ENCODE measurements around the gene SDC1.

Gene SDC1

GRCh38 chr2:20227894-20228505, 3.1 kb upstream of the SDC1 start:
- no peak for DNase-seq

GRCh38 chr2:20226152-20226545, 1.2 kb upstream of the SDC1 start:
- DNase-seq = no peak

- DNase-seq = peak; percentile 74
Observed at GRCh38 chr2:20225294-20226151, 593 bp upstream of the SDC1 start.

DNA sequence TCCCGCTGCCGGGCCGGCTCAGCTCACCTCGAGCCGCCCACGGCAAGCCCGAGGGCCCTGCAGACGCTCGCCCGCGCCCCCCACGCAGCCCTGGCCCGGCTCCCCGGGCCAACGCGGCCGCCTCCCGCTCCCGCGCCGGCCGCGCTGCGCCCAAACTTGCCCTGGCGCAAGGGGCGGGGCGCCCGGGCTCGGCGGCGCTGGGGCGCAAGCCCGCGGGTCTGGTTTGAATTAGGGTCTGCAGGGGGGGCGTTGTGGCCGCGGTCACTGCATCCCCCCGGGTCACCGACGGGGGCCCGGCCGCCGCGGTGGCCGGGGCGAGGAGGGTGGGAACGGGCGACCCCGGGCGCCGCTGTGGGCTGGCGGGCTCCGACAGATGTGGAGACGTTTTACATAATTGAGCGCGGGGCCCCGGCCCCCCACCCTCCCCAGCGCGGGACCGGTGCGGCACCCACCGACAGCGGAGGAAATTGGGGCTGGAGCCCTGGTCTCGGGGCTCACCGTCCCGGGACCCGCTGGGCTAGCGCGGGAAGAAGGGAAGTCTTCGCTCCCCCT, 690 bp downstream of the SDC1 start:
- no peak for DNase-seq

- peak; percentile 81 for DNase-seq
Observed at GRCh38 chr2:20223407-20224163, 1.3 kb downstream of the SDC1 start.

- DNase-seq = peak; percentile 81
Observed at GRCh38 chr2:20222769-20223406, 2.0 kb downstream of the SDC1 start.

DNA sequence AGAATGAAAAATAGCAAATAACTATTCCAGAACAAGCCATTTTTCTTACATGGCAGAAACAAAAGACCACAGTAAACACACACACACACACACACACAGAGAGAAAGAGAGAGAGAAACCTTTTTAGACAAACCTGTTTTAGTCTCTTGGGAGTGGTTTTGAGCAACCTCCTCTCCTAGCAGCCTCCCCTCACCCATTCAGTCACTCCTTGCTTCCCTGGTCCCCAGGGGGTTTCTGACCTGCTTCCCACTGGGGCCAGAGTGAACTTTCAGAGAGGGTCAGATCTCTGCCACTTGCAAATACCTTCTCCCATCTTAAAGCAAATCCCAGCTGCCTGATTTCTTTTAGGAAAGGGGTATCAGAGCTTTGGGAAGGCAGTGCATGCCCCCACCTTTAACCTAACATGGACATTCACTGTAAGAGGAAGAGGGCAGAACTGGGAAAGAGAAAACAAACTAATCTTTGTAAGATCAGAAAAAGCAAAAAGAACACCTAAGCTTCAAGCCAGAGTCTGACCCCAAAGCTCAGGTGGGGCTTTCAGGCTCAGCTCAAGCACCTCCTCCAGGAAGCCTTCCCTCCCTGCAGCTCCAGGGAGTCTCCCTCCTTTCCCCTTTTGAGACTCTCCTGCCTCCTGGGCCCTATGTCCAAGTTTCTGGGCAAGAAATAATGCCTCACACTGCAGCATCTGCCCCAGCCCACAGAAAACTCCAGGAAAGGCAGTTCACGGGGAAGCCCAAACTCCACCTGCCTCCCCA, 2.7 kb downstream of the SDC1 start:
- no peak for DNase-seq

- DNase-seq = peak; percentile 11
Observed at GRCh38 chr2:20221555-20221973, 3.4 kb downstream of the SDC1 start.

DNA sequence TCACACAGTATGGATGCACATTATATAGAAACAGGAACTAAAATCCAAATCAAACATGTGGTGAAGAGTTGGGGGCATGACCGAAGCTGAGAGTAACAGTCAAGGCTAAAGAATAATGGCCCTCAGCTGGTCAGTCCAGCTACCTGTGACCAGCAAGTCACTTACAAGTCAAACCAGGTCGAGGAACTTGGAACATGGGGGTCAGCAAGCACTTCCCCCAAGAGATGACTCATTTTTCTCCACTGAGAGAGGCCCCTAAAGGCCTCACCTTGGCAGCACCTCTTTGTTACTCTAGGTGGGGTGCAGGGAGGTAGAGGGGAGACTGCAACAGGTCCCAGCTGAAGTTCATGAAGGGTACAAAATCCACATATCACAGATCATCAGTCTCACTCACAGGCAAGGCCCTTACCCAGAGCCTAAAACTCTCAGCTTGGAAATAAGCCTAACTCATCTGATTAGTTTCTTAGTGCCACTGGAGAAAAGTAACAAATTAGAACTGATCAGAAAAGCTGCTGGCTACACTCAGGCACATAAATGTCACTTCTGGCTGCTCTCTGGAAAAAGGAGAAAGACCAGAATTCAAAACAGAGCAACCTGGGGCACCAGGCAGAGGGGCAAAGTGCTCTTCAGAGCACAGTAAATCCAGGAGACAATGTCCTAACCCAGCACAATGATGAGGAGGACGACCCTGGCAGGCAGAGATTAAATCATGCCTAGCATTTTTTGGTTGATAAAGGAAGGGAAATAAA, 4.0 kb downstream of the SDC1 start:
- no peak for DNase-seq

DNA sequence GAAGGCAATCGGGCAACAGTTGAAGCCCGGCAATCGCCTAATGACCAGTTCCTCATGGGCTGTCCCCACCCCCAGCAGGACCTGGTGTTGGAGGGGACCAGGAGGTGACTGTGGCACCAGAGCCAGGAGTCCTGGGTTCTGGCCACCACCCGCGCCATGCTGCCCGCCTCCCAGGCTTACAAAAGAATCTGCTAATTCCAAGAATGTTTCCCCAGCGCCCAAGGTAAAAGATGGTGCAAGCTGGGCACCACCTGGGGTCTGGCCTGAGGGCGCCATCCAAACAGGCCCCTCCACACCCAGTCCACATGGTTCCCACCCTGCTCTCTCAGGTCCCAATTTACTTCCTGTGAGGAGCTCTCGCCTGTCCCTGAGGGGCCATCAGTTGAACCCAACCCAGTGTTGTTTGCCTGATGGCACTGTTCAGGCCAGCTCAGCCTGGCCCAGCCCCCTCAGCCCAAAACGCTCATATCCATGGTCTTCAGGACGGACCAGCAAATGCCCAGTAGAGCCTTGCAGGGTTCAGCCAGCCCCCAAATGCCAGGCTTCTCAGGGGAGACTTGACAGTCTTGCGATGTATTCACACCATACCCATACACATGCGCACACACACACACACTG, 5.1 kb downstream of the SDC1 start:
- no peak for DNase-seq

DNA sequence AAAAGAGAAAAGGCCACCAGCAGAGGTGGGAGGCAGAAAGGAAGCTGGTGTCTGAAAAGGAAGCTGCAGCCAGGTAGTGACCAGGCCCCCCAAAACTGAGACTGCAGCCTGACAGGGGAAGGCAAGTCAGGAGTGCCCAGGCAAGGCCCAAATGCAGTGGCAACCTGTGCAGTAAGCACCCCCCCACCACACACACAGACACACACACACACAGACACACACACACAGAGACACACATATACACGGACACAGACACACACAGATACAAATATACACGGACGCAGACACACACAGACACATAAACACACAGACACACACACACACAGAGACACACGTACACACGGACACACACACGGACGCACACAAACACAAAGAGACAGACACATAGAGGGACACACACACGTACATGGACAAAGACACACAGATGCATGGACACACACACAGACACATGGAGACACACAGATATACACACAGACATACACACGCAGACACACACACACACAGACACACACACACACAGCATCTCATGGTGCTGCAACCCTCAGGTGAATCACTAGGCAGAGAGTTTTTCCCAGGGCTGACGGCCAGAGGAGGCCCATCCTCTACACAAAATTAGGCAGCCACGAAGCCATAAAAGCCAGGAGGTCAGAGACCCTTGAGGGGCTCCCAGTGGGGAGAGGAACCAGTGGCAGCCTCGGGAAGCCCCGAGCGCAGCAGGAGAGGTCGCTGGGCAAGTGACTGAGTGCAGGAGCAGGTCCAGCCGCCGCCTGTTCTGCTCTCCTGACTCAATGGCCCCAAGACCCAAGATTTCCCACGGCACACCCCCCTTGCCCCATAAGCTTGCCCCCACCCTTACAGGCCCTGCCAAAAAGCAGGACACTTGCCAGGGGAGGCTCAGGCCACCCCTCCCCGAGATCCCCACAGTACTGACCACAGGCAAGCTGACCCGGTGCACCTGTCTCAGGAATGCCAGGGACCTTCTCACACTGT, 6.3 kb downstream of the SDC1 start:
- DNase-seq = no peak

GRCh38 chr2:20217041-20217970, 7.6 kb downstream of the SDC1 start:
- DNase-seq = no peak

DNA sequence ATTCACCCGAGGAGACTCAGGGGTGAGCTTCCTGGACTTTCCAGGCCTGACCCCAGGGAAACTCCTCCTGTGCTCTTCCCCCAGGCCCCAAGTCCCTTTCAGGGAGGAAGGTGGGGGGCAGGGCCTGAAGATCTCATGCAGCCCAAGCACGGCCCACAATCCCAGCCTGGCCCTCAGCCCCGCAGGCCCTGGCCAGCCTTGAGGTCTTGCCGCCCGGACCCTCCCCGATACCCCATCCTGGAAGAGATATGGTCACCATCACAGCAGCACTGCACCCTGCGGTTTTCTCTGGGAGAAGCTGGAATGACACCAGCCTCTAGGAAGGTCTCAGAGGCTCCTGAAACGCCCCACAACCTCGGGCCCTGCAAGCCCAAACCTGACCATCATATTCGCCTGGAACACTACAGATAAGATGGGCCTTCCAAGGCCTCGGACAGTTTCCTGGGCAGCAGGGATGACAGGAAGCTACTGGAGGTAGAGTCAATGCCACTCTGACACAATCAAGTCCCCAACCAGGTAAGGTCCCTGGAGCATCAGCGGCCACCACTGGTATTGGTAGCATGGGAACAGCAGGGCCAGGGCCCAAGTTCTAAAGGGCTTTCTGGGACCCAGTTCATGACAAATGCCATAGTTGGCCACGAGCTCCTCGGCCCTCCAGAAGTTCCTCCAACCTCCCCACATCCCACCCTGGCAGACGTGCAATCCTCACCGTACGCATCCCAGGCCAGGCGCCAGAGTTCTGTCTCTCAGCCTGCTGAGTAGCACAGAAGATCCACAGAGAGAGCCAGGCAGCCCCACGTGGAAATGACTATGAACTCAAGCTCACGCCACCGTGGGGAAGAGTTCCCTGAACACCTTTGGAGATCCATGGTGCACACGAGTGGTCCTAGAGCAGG, 8.6 kb downstream of the SDC1 start:
- no peak for DNase-seq

DNA sequence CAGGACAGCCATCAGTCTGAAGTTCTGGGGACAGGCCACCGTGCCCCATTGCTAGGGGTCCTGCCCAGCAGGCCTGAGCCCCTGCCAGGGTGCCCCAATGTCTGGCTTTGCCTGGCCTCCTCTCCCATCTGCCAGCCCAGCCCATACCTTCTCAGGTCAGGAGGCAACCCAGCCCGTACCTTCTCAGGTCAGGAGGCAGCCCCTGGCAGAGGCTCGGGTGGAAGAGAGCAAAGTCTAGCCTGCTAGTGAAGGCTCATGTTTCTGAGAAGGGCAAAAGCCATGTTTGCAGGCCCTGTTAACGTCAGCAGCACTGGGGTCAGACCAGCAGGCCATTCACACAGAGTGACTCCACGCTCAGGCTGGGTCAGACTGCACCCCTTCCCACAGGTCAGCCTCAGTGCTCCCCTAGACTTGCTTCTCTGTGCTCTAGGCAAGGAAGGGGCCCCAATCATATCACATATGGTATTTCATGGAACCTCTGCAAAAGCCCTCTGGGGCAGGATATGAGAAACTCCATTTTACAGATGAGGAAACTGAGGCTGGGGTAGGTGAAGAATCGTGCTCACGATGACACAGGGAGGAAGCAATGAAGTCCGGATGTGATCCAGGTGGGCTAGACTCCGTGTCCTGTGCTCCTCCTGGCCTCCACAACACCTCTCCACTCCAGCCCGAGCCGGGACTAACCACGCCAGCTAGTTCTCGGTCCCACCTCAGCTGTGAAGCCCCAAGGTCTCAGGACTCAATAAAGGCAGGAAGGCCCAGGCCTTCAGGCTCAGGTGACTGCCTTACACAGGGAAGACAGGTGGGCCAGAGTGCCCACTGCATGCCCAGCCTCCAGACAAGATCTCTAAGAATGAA, 9.5 kb downstream of the SDC1 start:
- no peak for DNase-seq

DNA sequence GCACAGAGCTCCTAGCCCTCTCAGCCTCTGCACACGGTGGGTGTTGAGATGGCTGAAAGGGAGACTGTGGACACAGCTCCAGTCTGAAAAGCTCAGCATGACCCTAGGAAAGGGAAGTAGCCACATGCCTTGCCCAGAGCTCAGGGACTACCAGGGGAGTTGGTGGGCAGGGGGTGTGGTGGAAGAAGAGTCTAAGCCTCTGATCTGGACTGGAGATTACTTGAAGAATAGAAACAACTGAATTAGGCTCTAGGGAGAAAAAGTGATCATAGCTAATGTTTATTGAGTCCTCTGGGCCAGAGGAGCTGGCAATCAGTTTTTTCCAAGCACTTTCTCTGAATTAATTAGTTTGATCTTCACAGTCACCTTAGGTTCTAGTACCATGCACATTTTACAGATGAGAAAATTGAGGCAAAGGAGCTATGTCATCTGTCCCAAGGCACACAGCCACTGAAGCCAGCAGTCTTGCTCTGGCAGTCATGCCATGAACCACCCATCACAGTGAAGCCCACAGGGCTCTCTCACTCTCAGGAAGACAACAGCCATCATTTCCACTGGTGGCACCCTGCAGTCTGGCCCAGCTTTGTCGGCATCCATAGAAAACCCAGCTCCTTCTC, 10.3 kb downstream of the SDC1 start:
- no peak for DNase-seq
